Gastroesophageal sphincter (tissue), 4 donors: ENCODE measurements around the gene GOLPH3. TPM values are rescaled to one million over a fixed set of nuclear protein-coding genes. Genes with fewer than 3 reads are reported as not detected.
A peak's percentile ranks its signal among the peaks of the same experiment; 100 is the strongest.
"Not testable (repeated sequence)": the region's sequence is repeated elsewhere in the genome, so short reads cannot be mapped to it uniquely, and the experiment has no call there.

Experiments used
- ATAC-seq: fragments of 150-250 bp; one replicate; pipeline ENCODE4 v1.9.1; 2016; ENCODE audit warnings: mild to moderate bottlenecking, moderate library complexity
- H3K27ac ChIP-seq, 4 donors: fragments of 200-600 bp; sonication (generic) in 3 of 4; 1 replicate in 3 of 4; 2 replicates in 1 of 4; pipeline ENCODE4 v1.5.1; 2016 to 2019
- H3K27me3 ChIP-seq: fragments of 200-600 bp; sonication (generic); one replicate; pipeline ENCODE4 v1.5.1; 2019
- H3K36me3 ChIP-seq, 2 donors: fragments of 200-600 bp; sonication (generic); one replicate each; pipeline ENCODE4 v1.5.1; 2019; ENCODE audit warnings: control low read depth in 1 of 2
- H3K4me1 ChIP-seq, 3 donors: fragments of 200-600 bp; sonication (generic); 1 replicate in 2 of 3; 2 replicates in 1 of 3; pipeline ENCODE4 v1.5.1; 2016 to 2019; ENCODE audit warnings: control low read depth in 2 of 3
- H3K4me3 ChIP-seq, 2 donors: fragments of 200-600 bp; sonication (generic); one replicate each; pipeline ENCODE4 v1.5.1; 2019; ENCODE audit warnings: mild to moderate bottlenecking in 1 of 2, moderate library complexity in 1 of 2
- H3K9me3 ChIP-seq, 3 donors: fragments of 200-600 bp; sonication (generic); one replicate each; pipeline ENCODE4 v1.5.1; 2017 to 2019; ENCODE audit warnings: control low read depth in 2 of 3
- CTCF ChIP-seq, 4 experiments: fragments of 200-600 bp in 2 of 4; fragments of 450-650 bp in 2 of 4; sonication (generic) in 1 of 4; IDR thresholded peaks; one replicate each; pipeline ENCODE4 v1.5.1; 2017 to 2019; ENCODE audit warnings: antibody characterized with exemption in 4 of 4, mild to moderate bottlenecking in 2 of 4, moderate library complexity in 2 of 4
- EP300 ChIP-seq: sonication (generic); formaldehyde crosslinking; IDR thresholded peaks from one replicate; pipeline ENCODE4 v1.6.1; 2017; ENCODE audit warnings: antibody characterized with exemption, mild to moderate bottlenecking
- POLR2A ChIP-seq, 2 donors: fragments of 450-650 bp; IDR thresholded peaks; one replicate each; pipeline ENCODE4 v1.6.1; 2017; ENCODE audit warnings: antibody characterized with exemption in 2 of 2, mild to moderate bottlenecking in 2 of 2, moderate library complexity in 1 of 2
- POLR2AphosphoS5 ChIP-seq: sonication (generic); formaldehyde crosslinking; IDR thresholded peaks from one replicate; pipeline ENCODE4 v1.6.1; 2017; ENCODE audit warnings: antibody characterized with exemption
- WGBS, 2 donors: methylation state at CpG; one replicate each; pipeline ENCODE4 v1.1.5; 2018; ENCODE audit warnings: low coverage in 1 of 2; 5-methylcytosine and 5-hydroxymethylcytosine counted together
- small RNA-seq, 4 donors: library from RNA; depleted of rRNA; stranded (forward); fragments of <200 nt; gene quantifications; one replicate each; pipeline ENCODE3, GENCODE V24; 2016
- total RNA-seq, 4 donors: library from RNA; depleted of rRNA; stranded (reverse); fragments of >200 nt; gene quantifications; one replicate each; pipeline ENCODE4 v1.1.0, GENCODE V29; 2016

Gene GOLPH3
- total RNA-seq, 4 donors from 2014 or later: 144 to 277 (median 203) TPM

GRCh38 chr5:32082701-32083100 lies 91.4 kb downstream of the GOLPH3 start:
- H3K27ac ChIP-seq: no peak overlapping the region
- H3K27me3 ChIP-seq: no peaks in the 10 kb centered on the region
- no peaks in the 10 kb centered on the region for H3K4me1 ChIP-seq
- H3K9me3 ChIP-seq: no peaks in the 10 kb centered on the region
- H3K36me3 ChIP-seq: peaks cover 0 to 7% of the 10 kb centered on the region in 2 donors
- 59 to 64% methylated on average over 4 of the region's 4 CpGs for WGBS, 2 donors
- no peak for ATAC-seq
- H3K4me3 ChIP-seq: no peak overlapping the region
- TF ChIP-seq CTCF (IDR thresholded peaks at IDR 0.05) (no peak), POLR2A (IDR thresholded peaks at IDR 0.05) (no peak), POLR2AphosphoS5 (no peak), EP300 (no peak)

GRCh38 chr5:32080565-32080964 lies 93.6 kb downstream of the GOLPH3 start:
- H3K4me1 ChIP-seq, H3K4me3 ChIP-seq, H3K27me3 ChIP-seq, ATAC-seq, H3K36me3 ChIP-seq, H3K27ac ChIP-seq, H3K9me3 ChIP-seq: not testable (repeated sequence)
- WGBS, 2 donors: 83% methylated on average over 1 of the region's 1 CpG; no CpG with 5 or more reads in 1 of the 2 donors

- not testable (repeated sequence) for H3K27me3 ChIP-seq, H3K27ac ChIP-seq, H3K4me3 ChIP-seq, H3K4me1 ChIP-seq, H3K36me3 ChIP-seq, H3K9me3 ChIP-seq, ATAC-seq
- 67 to 90% methylated on average over 1 to 6 of the region's 6 CpGs for WGBS, 2 donors
These were observed 95.3 kb downstream of the GOLPH3 start for GRCh38 chr5:32078855-32079254.

- no peak for ATAC-seq
- peaks cover 0 to 13% of the 10 kb centered on the region in 2 donors for H3K36me3 ChIP-seq
These were observed 97.1 kb downstream of the GOLPH3 start for GRCh38 chr5:32076699-32077695.

More at GRCh38 chr5:32076699-32077695, 97.1 kb downstream of the GOLPH3 start:
- Histone ChIP-seq H3K9me3 (no peaks in the 10 kb centered on the region), H3K27me3 (no peaks in the 10 kb centered on the region), H3K4me1 (no peaks in the 10 kb centered on the region), H3K27ac (no peak overlapping the region), H3K4me3 (no peak overlapping the region)
- TF ChIP-seq POLR2A (IDR thresholded peaks at IDR 0.05): no peak
- TF ChIP-seq CTCF (IDR thresholded peaks at IDR 0.05): peak; percentile 64 to 83 (median 70)
- WGBS, 2 donors: 19 to 38% methylated on average over 3 to 4 of the region's 4 CpGs

Small RNAs within 50 kb of the gene (small RNA-seq; reads per million reads assigned to genes)
- 0 reads per million in 4 donors for gene RF00019

Other genes starting within 250 kb of the GOLPH3 start
- 10 to 100 TPM; 44.2 to 98.9 (median 68.5) TPM for gene MTMR12, start 138.6 kb upstream of the GOLPH3 start, total RNA-seq